ENCODE data around the gene ACLY.

DNA sequence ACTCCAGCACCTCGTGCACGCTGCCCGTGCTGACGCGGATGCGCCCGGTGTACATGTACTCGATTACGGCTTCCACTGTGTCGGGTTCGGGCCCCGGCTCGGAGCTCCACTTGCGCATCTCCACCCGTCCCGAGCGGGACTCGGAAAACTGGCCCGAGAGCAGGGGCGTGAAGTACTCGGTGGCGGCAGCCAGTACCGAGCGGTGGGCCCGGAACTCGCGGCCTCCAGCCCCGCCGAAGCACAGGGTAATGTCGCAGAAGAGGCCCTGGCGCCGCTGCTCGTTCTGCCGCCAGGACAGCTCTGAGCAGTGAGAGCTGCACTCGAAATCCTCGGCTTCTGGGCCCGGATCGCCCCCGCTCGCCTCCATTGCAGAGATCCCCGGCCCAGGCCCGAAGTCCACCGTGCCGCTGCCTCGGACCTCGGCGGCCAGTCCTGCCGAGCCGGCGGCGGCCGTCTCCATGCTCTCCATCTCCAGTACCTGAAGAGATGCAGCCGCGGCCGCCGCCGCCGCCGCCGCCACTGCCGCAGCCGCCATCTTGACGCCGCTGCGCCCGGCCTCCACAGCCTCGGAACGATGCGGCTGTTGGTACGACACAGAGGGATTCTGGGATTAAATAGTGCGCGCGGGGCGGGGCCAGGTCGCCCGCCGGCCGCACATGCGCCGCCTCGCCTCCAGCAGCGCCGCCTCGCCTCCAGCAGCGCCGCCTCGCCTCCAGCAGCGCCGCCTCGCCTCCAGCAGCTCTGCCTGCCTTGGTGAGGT is 53.7 kb downstream of the ACLY start, which contains the start of gene KLHL11:
- TF ChIP-seq, protein P1, sequence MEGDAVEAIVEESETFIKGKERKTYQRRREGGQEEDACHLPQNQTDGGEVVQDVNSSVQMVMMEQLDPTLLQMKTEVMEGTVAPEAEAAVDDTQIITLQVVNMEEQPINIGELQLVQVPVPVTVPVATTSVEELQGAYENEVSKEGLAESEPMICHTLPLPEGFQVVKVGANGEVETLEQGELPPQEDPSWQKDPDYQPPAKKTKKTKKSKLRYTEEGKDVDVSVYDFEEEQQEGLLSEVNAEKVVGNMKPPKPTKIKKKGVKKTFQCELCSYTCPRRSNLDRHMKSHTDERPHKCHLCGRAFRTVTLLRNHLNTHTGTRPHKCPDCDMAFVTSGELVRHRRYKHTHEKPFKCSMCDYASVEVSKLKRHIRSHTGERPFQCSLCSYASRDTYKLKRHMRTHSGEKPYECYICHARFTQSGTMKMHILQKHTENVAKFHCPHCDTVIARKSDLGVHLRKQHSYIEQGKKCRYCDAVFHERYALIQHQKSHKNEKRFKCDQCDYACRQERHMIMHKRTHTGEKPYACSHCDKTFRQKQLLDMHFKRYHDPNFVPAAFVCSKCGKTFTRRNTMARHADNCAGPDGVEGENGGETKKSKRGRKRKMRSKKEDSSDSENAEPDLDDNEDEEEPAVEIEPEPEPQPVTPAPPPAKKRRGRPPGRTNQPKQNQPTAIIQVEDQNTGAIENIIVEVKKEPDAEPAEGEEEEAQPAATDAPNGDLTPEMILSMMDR (IDR thresholded peaks at IDR 0.05) = peak in 4 of 12 donors; percentile 30 to 39 (median 34)
- peak; percentile 82 to 97 for TF ChIP-seq POLR2A (IDR thresholded peaks at IDR 0.05)

Measured in heart left ventricle (tissue), 13 donors.